Fibroblast of villous mesenchyme (primary cell): ENCODE measurements around the gene DPP10. TPM values are rescaled to one million over a fixed set of nuclear protein-coding genes. Genes with fewer than 3 reads are reported as not detected.
"Not testable (repeated sequence)": the region's sequence is repeated elsewhere in the genome, so short reads cannot be mapped to it uniquely, and the experiment has no call there.

Experiments used
- DNase-seq: peaks from one replicate; pipeline ENCODE4 v3.0.0-alpha.2; 2010; ENCODE audit warnings: low read depth
- H3K4me3 ChIP-seq: 2 replicates; pipeline ENCODE4 v1.5.1; 2011; ENCODE audit warnings: low read depth, mild to moderate bottlenecking, low read length
- CTCF ChIP-seq: IDR thresholded peaks from 2 replicates; pipeline ENCODE4 v1.5.1; 2012; ENCODE audit warnings: low read depth, mild to moderate bottlenecking, low read length; ENCODE audit not compliant: insufficient read depth
- total RNA-seq: library from RNA; depleted of rRNA; stranded (reverse); fragments of >200 nt; gene quantifications from 2 replicates; pipeline ENCODE4 v1.2.3, GENCODE V29; 2012

DPP10 gene
- total RNA-seq, 1 donor = under 0.01 TPM

GRCh38 chr2:115083225-115083624, 640.8 kb downstream of the DPP10 start:
- DNase-seq = no peak
- no peak for TF ChIP-seq CTCF
- H3K4me3 ChIP-seq = no peak overlapping the region

GRCh38 chr2:115083711-115084110, 641.3 kb downstream of the DPP10 start:
- no peak for DNase-seq
- TF ChIP-seq CTCF = no peak
- no peak overlapping the region for H3K4me3 ChIP-seq

- H3K4me3 ChIP-seq = no peak overlapping the region
- TF ChIP-seq CTCF = no peak
Measured at GRCh38 chr2:115084446-115084845, 642.0 kb downstream of the DPP10 start.

GRCh38 chr2:115086051-115086620, 643.7 kb downstream of the DPP10 start:
- not testable (repeated sequence) for H3K4me3 ChIP-seq, DNase-seq

More at GRCh38 chr2:115084446-115084845, 642.0 kb downstream of the DPP10 start:
- no peak for DNase-seq

GRCh38 chr2:115094441-115094840, 652.0 kb downstream of the DPP10 start:
- no peak for DNase-seq
- no peak overlapping the region for H3K4me3 ChIP-seq
- no peak for TF ChIP-seq CTCF

GRCh38 chr2:115105966-115106365, 663.5 kb downstream of the DPP10 start:
- no peak for TF ChIP-seq CTCF

GRCh38 chr2:115115135-115115534, 672.7 kb downstream of the DPP10 start:
- H3K4me3 ChIP-seq = no peak overlapping the region
- no peak for TF ChIP-seq CTCF
- no peak for DNase-seq

More at GRCh38 chr2:115105966-115106365, 663.5 kb downstream of the DPP10 start:
- DNase-seq = no peak
- H3K4me3 ChIP-seq = no peak overlapping the region
